ENCODE data around the gene SSR3.
A peak's percentile ranks its signal among the peaks of the same experiment; 100 is the strongest.
"Not testable (repeated sequence)": the region's sequence is repeated elsewhere in the genome, so short reads cannot be mapped to it uniquely, and the experiment has no call there.

The SSR3 gene

GRCh38 chr3:156575641-156576040, 20.7 kb upstream of the SSR3 start:
- no peak for DNase-seq

DNA sequence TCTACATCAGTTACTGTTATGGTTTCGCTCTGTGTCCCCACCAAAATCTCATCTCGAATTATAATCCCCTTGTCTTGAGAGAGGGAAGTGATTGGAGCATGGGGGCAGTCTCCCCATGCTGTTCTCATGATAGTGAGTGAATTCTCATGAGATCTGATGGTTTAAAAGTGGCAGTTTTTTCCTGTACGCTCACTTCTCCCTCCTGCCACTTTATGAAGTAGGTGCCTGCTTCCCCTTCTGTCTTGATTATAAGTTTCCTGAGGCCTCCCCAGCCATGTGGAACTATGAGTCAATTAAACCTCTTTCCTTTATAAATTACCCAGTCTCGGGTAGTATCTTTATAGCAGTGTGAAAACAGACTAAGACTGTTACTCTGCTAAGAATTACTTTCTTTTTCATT, 15.0 kb upstream of the SSR3 start:
- not testable (repeated sequence) for DNase-seq

GRCh38 chr3:156569016-156569415, 14.1 kb upstream of the SSR3 start:
- DNase-seq, result peak; percentile 41 to 62 (median 48)

- DNase-seq, result no peak
Measured at GRCh38 chr3:156563900-156564682, 9.2 kb upstream of the SSR3 start.

DNA sequence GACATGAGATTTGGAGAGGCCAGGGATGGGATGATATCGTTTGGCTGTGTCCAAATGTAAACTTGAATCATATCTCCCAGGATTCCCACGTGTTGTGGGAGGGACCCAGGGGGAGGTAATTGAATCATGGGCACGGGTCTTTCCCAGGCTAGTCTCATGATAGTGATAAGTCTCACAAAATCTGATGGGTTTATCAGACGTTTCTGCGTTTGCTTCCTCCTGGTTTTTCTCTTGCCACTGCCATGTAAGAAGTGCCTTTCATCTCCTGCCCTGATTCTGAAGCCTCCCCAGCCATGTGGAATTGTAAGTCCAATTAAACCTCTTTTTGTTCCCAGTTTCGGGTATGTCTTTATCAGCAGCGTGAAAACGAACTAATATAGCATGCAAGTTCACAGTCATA, 7.6 kb upstream of the SSR3 start:
- DNase-seq, result peak in 1 of 3 donors; percentile 14

DNA sequence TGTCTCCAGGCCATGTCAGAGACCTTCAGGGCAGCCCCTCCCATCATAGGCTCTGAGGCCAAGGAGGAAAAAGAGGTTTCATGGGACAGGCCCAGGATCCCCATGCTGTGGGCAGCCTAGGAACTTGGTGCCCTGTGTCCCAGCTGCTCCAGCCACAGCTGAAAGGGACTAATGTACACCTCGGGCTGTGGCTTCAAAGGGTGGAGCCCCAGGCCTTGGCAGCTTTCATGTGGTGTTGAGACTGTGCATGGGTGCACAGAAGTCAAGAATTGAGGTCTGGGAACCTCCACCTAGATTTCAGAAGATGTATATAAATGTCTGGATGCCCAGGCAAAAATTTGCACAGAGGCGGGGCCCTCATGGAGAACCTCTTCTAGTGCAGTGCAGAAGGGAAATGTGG, 6.6 kb upstream of the SSR3 start:
- DNase-seq, result no peak

GRCh38 chr3:156559321-156559720, 4.4 kb upstream of the SSR3 start:
- no peak for DNase-seq

DNA sequence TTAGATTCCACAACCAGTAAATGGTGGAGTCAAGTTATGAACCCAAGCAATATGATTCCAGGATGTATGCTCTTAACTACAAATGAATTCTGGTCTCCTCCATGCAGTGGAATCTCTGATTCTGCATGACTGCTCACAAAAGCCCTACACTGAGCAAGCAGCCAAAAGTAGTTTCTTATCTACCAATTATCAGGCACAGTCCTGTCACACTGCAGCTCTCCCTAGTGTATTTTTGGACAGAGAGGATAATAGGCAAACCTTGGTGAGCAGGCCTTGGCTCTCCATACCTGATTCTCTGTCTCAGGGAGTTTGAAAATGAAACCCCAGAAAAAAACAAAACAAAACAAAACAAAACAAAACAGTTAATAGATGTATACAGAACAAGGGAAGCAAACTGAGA, 3.5 kb upstream of the SSR3 start:
- DNase-seq, result no peak

GRCh38 chr3:156554515-156554841, 439 bp downstream of the SSR3 start:
- DNase-seq, result no peak

DNA sequence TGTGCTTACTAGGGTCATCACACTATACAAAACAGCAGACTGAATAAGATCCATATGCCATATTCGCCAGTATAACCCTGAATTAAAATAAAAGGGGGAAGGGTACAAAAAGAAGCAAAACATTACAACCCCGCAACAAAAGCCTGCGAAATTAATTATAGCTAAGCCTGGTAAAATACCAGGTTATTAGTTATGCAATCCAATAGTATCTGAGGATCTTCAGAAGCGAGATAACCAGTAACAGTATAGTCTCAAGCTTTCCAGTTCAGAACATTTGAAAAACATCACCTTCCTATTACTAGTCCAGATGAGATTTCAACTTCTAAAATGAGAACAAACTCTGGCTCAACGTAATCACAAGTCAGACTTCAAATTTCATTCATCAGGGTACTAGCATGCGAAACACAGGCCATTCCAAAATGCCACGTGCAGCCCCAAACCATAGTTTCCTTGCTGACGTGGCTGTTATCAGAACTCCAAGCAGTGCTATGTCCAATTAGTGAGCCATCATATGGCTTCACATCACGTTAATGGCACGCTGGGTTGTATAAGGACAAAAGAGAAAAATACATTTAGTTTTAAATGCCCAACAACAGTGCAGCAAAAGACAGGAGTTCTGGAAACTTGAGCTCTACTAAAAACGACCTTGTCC, 1.1 kb downstream of the SSR3 start:
- peak; percentile 47 to 60 (median 49) for DNase-seq

DNA sequence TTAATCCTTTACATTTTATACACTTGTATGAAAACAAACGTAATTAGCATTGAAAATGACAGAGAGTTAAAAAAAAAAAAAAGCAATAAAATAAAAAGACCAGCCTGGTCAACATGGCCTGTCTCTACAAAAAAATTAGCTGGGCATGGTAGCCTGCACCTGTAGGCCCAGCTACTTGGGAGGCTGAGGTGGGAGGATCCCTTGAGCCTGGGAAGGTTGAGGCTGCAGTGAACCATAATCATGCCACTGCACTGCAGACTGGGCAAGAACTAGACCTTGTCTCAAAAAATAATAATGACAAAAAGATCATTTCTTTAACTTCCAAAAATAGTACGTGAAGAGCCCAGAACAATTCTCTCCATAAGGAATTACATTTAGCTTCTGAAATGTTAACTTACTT, 1.9 kb downstream of the SSR3 start:
- no peak for DNase-seq

- DNase-seq, result no peak
Measured at GRCh38 chr3:156551746-156552145, 3.2 kb downstream of the SSR3 start.

DNA sequence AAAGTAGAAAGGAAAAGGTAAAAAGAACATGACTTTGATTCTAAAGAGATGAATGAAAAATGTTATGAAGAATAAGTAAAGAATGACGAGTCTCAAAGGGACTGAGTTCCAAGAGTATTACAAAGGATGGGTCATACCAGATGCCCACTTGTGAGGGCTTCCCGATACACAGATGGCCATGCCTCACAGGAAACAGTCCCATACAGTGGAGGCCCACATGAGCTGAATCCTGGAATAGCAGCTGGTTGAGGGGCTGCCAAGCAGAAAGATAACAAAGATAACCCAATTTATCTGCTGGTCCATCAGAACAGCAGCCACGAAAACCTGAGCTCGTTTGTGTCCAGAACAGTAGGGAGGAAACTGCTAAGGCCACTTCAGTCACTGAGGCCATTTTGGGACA, 3.7 kb downstream of the SSR3 start:
- no peak for DNase-seq

DNA sequence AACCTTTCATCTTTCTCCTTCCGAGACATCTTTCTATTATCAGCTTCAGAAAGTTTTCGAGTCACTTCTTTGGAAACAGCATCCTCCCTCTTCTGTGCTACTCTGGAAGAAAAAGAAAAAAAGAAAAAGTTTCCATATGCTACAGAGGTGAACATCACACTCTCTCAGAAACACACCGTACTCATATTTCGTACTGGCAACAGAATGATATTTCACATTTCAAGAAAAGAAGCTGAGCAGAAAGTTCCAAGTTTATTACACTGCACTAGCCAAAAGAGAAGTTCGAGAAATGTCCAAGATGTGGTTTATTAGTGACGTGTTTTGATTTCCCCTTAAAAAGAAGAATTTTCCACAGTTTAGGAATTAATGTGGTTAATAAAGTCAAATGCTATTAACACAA, 6.0 kb downstream of the SSR3 start:
- DNase-seq, result no peak

DNA sequence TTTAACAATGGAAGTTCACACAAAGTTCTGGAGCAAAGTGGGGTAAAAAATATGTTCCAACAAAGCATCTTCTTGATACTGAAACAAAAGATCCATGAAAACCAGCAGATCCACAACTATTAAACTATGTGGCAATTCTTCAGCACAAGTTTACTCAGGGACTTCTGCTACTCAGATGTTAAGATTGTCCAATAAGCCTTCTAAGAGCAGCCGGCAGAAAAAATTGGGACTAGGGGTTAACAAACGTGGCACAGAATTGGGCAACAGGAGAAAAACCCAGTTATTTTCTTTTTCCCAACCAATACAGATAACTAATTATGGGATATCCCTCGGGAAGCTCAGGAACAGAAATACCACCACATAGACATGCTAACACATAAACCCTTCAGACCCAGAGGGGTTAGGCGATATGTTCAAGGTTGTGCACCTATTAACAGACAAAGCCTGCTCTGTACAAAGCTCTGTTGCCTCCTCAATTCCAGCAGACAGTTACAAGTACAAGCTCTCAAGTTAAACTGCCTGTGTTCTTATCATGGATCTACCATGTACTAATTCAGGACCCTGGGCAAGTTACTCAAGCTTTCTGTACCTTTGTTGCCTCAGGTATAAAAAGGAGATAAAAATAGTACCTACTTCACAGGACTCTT, 6.8 kb downstream of the SSR3 start:
- no peak for DNase-seq

DNA sequence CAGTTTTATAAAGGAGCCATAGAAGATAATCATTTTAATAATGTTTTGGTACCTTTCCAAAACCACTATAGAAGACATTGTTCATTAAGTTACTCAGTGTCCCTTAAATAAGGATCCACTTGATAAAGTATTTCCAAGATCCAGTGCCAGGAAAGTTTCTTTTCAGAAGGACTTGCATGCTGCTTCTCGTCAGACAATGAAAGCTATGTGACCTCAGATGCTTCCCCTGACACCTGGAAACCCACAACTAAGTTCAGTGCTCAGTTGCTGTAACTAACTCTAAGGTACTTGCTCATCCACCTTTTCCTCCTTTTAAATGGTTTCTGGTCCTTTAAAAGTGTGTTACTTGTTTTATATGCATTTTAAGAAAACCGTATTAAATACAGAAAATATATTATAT, 7.3 kb downstream of the SSR3 start:
- no peak for DNase-seq

DNA sequence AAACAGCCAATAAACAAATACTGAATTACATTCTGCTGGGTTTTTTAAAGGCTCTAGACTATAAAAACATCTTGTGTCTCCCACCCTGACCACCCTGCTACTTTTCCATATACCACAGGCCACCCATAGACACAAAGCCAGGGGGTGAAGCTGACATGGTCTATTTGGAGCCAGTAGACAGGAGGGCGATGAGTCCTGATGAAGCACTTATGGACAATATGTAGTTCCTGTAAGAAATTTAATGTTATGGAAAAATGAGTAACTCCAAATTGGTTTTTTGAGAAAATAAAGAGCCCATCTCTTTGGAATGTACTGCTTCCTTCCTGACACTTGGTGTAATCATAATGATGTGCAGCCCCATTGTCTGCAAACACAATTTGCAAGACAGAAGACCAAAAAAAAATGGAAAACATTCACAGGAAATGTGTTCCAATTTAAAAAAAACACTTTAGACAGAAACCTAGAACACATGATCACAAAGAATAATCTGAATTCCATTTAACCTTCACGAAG, 11.8 kb downstream of the SSR3 start:
- DNase-seq, result no peak

DNA sequence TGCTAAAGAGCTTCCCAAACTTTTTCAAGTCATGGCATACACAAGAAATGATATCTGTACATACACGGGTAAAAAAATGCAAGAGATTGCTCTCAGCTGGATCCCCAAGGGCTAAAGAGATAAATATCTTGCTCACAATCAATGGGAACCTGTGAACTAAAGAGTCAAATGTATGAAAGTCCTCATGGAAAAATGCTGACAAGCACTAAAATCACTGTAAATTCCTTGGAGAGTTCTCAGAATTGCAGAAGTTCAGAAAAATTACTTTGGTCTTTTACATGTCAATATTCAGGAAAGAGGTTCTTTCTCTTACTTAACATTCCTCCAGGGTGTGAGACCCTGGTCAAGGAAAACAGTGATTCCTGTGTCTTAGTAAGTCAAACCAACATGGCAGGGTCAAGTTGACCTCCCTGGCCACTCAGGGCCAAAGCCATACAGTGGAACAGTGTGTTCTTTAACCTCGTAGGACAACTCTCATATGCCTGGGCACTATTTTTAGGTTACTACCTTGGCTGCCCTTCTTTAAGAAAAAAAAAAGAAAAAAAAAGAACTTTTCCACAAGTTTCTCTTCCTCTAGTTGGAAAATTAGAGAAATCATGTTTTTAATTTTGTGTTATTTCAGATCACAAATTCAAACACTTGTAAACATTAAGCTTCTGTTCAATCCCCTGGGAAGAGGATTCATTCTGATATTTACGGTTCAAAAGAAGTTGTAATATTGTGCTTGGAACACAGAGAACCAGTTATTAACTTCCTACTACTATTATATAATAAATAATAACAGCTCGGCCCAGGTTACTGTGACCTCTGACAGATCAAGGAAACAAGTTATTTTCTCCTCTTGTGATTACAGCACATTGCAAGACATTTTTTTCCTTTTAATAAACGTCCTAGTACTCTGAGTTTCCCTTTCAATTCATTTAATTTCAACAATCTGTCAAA, 12.5 kb downstream of the SSR3 start:
- no peak for DNase-seq

DNA sequence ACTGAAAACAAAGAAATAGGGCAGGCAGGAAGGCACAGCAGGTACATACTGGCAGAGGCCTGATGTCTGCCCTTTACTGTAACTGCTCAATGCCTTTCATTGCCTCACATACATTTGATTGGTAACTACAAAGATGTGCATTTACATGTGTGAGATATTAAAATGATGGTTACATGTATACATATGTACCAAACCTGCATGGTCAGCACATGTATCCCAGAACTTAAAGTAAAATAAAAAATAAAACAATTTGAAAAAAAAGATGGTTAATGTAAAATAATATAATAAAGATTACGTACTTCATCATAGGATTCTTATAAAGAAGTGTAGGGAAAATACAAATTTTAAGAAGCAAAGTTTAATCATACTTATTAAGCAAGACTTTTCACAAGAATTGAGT, 15.1 kb downstream of the SSR3 start:
- no peak for DNase-seq

- DNase-seq, result no peak
Measured at GRCh38 chr3:156539051-156539450, 15.9 kb downstream of the SSR3 start.

GRCh38 chr3:156536524-156537316, 18.2 kb downstream of the SSR3 start:
- peak in 1 of 3 donors; percentile 24 for DNase-seq

GRCh38 chr3:156535798-156536197, 19.1 kb downstream of the SSR3 start:
- DNase-seq, result no peak
